NT2/D1 (cell line): ENCODE measurements around the gene APP.

Experiments used
- SUZ12 ChIP-seq: IDR thresholded peaks from 2 replicates; pipeline ENCODE4 v1.6.1; 2011; ENCODE audit not compliant: insufficient read length, insufficient read depth; ENCODE audit errors: extremely low read depth
- YY1 ChIP-seq: IDR thresholded peaks from 2 replicates; pipeline ENCODE4 v1.6.1; 2011; ENCODE audit not compliant: insufficient read length, insufficient read depth

DNA sequence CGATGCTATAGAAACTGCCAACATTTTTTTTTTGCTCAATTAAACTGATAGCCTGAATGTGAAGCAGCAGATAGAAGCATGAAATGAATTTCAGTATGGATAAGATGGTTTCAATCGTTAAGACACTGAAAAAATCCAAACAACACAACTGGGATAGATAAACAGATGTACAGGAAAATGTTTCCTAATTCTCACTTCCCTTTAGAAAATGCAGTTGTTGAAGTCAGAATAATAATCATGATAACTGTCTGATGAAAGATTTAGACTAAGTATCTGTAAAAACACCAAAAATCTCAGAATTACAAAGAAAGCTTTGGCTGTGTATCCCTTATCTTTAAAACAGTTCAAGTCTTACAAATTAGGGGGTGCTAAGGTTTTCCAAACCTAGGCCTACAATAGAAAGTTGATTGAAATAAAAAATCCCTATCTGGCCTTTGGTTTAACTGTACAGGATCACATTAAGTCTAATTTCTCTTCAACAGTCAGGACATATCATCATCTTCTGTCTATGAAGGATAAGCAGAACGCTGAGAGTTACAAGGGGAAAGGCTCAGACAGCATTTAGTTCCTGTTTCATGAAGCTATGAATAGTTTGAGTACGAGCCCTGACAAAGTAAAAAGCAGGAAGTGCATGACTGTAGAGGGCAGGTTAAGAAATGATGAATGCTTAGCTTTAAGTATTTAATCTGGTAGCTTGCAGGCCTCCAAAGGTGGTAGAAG is 203.2 kb downstream of the APP start:
- TF ChIP-seq YY1 (no peak), SUZ12 (no peak)
